Stomach (tissue), 9 donors: ENCODE results near the gene NUCKS1. TPM values are rescaled to one million over a fixed set of nuclear protein-coding genes. Genes with fewer than 3 reads are reported as not detected.
A peak's percentile ranks its signal among the peaks of the same experiment; 100 is the strongest.

Experiments used
- DNase-seq, 2 donors: peaks; one replicate each; pipeline versions ENCODE4 v3.0.0 to v3.0.0-alpha.2; 2013 to 2019
- H3K27ac ChIP-seq, 5 donors: fragments of 200-600 bp in 4 of 5; sonication (generic) in 4 of 5; one replicate each; pipeline ENCODE4 v1.5.1; 2013 to 2019; ENCODE audit warnings: mild to moderate bottlenecking in 1 of 5, moderate library complexity in 1 of 5
- H3K27me3 ChIP-seq, 3 donors: fragments of 200-600 bp; sonication (generic); one replicate each; pipeline ENCODE4 v1.5.1; 2017 to 2019; ENCODE audit warnings: mixed run types in 1 of 3
- H3K36me3 ChIP-seq, 4 donors: fragments of 200-600 bp; sonication (generic); 1 replicate in 3 of 4; 2 replicates in 1 of 4; pipeline ENCODE4 v1.5.1; 2016 to 2019
- H3K4me1 ChIP-seq, 4 donors: fragments of 200-600 bp; sonication (generic); one replicate each; pipeline ENCODE4 v1.5.1; 2016 to 2019
- H3K4me3 ChIP-seq, 4 donors: fragments of 200-600 bp; sonication (generic) in 3 of 4; one replicate each; pipeline ENCODE4 v1.5.1; 2016 to 2019; ENCODE audit warnings: mild to moderate bottlenecking in 1 of 4
- H3K9me3 ChIP-seq, 4 donors: fragments of 200-600 bp; sonication (generic); one replicate each; pipeline ENCODE4 v1.5.1; 2016 to 2019
- CTCF ChIP-seq, 7 experiments: fragments of 450-650 bp in 4 of 7; fragments of 200-600 bp in 3 of 7; sonication (generic) in 3 of 7; IDR thresholded peaks; one replicate each; pipeline ENCODE4 v1.5.1; 2016 to 2019; ENCODE audit warnings: antibody characterized with exemption in 7 of 7, control low read depth in 2 of 7, mild to moderate bottlenecking in 1 of 7
- EP300 ChIP-seq: sonication (generic); formaldehyde crosslinking; IDR thresholded peaks from one replicate; pipeline ENCODE4 v1.6.1; 2017; ENCODE audit warnings: antibody characterized with exemption
- POLR2A ChIP-seq, 4 donors: fragments of 450-650 bp; IDR thresholded peaks; one replicate each; pipeline ENCODE4 v1.6.1; 2016; ENCODE audit warnings: antibody characterized with exemption in 4 of 4, control low read depth in 2 of 4, mild to moderate bottlenecking in 1 of 4, moderate library complexity in 1 of 4
- POLR2AphosphoS5 ChIP-seq, 3 donors: sonication (generic); formaldehyde crosslinking; IDR thresholded peaks; one replicate each; pipeline ENCODE4 v1.6.1; 2016; ENCODE audit warnings: antibody characterized with exemption in 3 of 3
- WGBS, 5 donors: extraction: QIAGEN DNeasy Blood & Tissue Kit in 3 of 5; methylation state at CpG; one replicate each; pipeline versions ENCODE4 v1.1.5 to v1.1.7; 2013 to 2018; 5-methylcytosine and 5-hydroxymethylcytosine counted together
- intact Hi-C: fragments of 100-400 bp; cut with DNase I; formaldehyde crosslinking; loops from one replicate; pipeline ENCODE4 v1.15.1; 2023; ENCODE audit warnings: low total_unique reads
- polyA plus RNA-seq, 3 donors: library from polyadenylated mRNA; stranded (reverse); fragments of 200-250 nt; gene quantifications; one replicate each; pipeline ENCODE4 v1.2.3, GENCODE V29; 2013
- total RNA-seq, 5 donors: library from RNA; depleted of rRNA; stranded (reverse); fragments of >200 nt; gene quantifications; one replicate each; pipeline versions ENCODE4 v1.1.0 to v1.2.3, GENCODE V29; 2014 to 2016
- donor health status: healthy with polysubstance abuse.
- donor health status: Bipolar disorder and iron deficiency.
- donor health status: healthy.

NUCKS1 gene
- total and polyA plus RNA-seq, 8 donors, result 28.0 to 330 (median 44.0) TPM

DNA sequence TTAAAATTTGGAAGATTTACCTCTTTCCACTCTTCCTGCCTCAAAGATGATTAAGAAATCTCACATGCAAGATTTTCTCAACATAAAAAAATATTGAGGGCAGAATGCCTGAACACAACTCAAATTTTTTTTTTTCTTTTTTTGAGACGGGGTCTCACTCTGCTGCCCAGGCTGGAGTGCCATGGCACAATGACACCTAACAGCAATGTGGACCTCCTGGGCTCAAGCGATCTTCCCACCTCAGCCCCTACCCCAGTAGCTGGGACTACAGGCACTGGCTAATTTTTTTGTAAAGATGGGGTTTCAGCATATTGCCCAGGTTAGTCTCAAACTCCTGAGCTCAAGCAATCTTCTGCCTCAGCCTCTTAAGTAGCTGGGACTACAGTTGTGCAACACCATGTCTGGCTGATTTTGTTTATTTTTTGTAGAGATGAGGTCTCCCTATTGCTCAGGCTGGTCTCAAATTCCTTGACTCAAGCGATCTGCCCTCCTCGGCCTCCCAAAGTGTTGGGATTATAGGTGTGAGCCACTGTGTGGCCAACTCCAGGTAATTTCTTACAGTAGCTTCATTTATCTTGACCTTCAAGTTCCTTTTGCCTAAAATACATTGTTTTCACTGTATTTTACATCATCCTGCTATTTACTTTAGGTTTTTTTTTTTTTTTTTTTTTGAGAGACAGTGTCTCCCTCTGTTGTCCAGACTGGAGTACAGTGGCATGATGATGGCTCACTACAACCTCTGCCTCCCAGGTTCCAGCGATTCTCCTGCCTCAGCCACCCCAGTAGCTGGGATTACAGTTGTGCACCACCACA, 10.4 kb downstream of the NUCKS1 start:
- no peak overlapping the region for H3K27ac ChIP-seq
- H3K36me3 ChIP-seq, result peaks cover 0 to 16% (median 10%) of the 10 kb centered on the region in 4 donors
- no peaks in the 10 kb centered on the region for H3K9me3 ChIP-seq
- intact Hi-C loops, result no loop called here
- H3K4me3 ChIP-seq, result no peak overlapping the region
- DNase-seq, result no peak
- no peak for TF ChIP-seq CTCF (IDR thresholded peaks at IDR 0.05)
- no peak for TF ChIP-seq POLR2A (IDR thresholded peaks at IDR 0.05)
- no peak for TF ChIP-seq EP300
- no peak for TF ChIP-seq POLR2AphosphoS5 (IDR thresholded peaks at IDR 0.05)
- WGBS, 5 donors, result 71 to 74% (median 74%) methylated on average over 5 of the region's 5 CpGs
- no peaks in the 10 kb centered on the region for H3K27me3 ChIP-seq
- H3K4me1 ChIP-seq, result peaks cover 7 to 79% (median 27%) of the 10 kb centered on the region in 4 donors

DNA sequence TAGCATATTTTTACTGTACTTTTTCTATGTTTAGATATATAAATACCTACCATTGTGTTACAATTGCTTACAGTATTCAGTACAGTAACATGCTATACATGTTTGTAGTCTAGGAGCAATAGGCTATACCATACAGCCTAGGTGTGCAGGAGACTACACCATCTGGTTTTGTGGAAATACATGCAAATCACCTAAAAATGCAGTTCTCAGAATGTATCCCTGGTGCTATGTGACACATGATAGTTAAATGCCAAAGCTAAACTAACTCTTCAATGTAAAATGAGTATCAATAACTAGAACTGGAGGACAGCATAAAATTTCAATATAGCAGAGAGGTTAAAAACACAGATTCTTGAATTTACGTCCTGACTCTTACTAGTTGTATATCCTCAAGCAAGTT, 14.8 kb downstream of the NUCKS1 start:
- Histone ChIP-seq H3K27ac (no peak overlapping the region), H3K36me3 (peaks cover 0 to 14% (median 11%) of the 10 kb centered on the region in 4 donors), H3K4me1 (peaks cover 12 to 68% (median 31%) of the 10 kb centered on the region in 4 donors), H3K9me3 (no peaks in the 10 kb centered on the region), H3K4me3 (no peak overlapping the region), H3K27me3 (no peaks in the 10 kb centered on the region)
- no peak for TF ChIP-seq CTCF (IDR thresholded peaks at IDR 0.05)
- TF ChIP-seq POLR2A (IDR thresholded peaks at IDR 0.05), result no peak
- TF ChIP-seq EP300, result no peak
- no peak for TF ChIP-seq POLR2AphosphoS5 (IDR thresholded peaks at IDR 0.05)
- intact Hi-C loops, result no loop called here
- 81 to 93% (median 83%) methylated on average over 1 of the region's 1 CpG for WGBS, 5 donors
- DNase-seq, result no peak

DNA sequence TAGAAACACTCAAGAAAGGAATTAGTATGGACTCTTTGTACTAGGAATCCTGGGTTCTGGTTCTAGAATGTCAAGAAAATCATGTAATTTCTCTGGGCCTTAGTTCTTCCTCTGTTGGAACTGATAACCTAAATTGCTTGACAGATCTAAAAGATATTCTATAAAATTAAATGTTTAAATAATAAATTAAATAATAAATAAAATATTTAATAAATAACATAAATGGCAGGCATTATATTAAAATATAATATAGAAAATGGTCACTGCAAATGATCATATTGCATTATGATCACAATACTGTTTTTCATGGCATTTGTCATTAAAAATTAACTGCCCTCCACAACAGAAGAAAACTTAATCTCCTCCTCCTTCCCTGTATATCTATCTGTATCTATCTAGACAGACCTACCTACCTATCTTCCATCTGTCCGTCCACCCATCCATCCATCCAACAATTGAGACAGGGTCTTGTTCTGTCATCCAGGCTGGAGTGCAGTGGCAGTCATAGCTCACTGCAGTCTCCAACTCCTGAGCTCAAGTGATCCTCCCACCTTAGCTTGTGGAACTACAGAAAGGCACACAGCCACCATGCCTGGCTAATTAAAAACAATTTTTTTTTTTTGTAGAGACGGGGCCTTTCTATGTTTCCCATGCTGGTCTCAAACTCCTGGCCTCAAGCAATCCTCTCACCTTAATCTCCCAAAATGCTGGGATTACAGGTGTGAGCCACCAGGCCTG, 16.4 kb downstream of the NUCKS1 start:
- intact Hi-C loops, result no loop called here
- no peak for DNase-seq
- H3K27ac ChIP-seq, result peak overlapping the region in 1 of 5 donors; percentile 16
- no peak overlapping the region for H3K4me3 ChIP-seq
- no peaks in the 10 kb centered on the region for H3K9me3 ChIP-seq
- TF ChIP-seq CTCF (IDR thresholded peaks at IDR 0.05) (no peak), EP300 (no peak), POLR2A (IDR thresholded peaks at IDR 0.05) (no peak), POLR2AphosphoS5 (IDR thresholded peaks at IDR 0.05) (no peak)
- H3K4me1 ChIP-seq, result peaks cover 5 to 56% (median 25%) of the 10 kb centered on the region in 4 donors
- WGBS, 5 donors, result 78 to 96% (median 90%) methylated on average over 2 of the region's 2 CpGs
- H3K27me3 ChIP-seq, result no peaks in the 10 kb centered on the region
- H3K36me3 ChIP-seq, result peaks cover 0 to 22% (median 18%) of the 10 kb centered on the region in 4 donors

GRCh38 chr1:205729945-205730610, 19.9 kb downstream of the NUCKS1 start:
- Histone ChIP-seq H3K4me3 (no peak overlapping the region), H3K36me3 (peaks cover 5 to 40% (median 33%) of the 10 kb centered on the region in 4 donors), H3K27me3 (no peaks in the 10 kb centered on the region), H3K9me3 (no peaks in the 10 kb centered on the region), H3K27ac (no peak overlapping the region), H3K4me1 (peaks cover 5 to 75% (median 40%) of the 10 kb centered on the region in 4 donors)
- 94 to 97% (median 96%) methylated on average over 9 of the region's 9 CpGs for WGBS, 5 donors
- no peak for TF ChIP-seq POLR2AphosphoS5 (IDR thresholded peaks at IDR 0.05)
- no peak for TF ChIP-seq CTCF (IDR thresholded peaks at IDR 0.05)
- TF ChIP-seq EP300, result no peak
- no peak for TF ChIP-seq POLR2A (IDR thresholded peaks at IDR 0.05)
- DNase-seq, result no peak
- intact Hi-C loops, result no loop called here
